Gastroesophageal sphincter (tissue), 4 donors: Measurements from ENCODE around the gene DLGAP3. TPM values are rescaled to one million over a fixed set of nuclear protein-coding genes. Genes with fewer than 3 reads are reported as not detected.

Experiments used
- ATAC-seq: fragments of 150-250 bp; one replicate; pipeline ENCODE4 v1.9.1; 2016; ENCODE audit warnings: mild to moderate bottlenecking, moderate library complexity
- H3K27ac ChIP-seq, 4 donors: fragments of 200-600 bp; sonication (generic) in 3 of 4; 1 replicate in 3 of 4; 2 replicates in 1 of 4; pipeline ENCODE4 v1.5.1; 2016 to 2019
- H3K27me3 ChIP-seq: fragments of 200-600 bp; sonication (generic); one replicate; pipeline ENCODE4 v1.5.1; 2019
- H3K36me3 ChIP-seq, 2 donors: fragments of 200-600 bp; sonication (generic); one replicate each; pipeline ENCODE4 v1.5.1; 2019; ENCODE audit warnings: control low read depth in 1 of 2
- H3K4me1 ChIP-seq, 3 donors: fragments of 200-600 bp; sonication (generic); 1 replicate in 2 of 3; 2 replicates in 1 of 3; pipeline ENCODE4 v1.5.1; 2016 to 2019; ENCODE audit warnings: control low read depth in 2 of 3
- H3K4me3 ChIP-seq, 2 donors: fragments of 200-600 bp; sonication (generic); one replicate each; pipeline ENCODE4 v1.5.1; 2019; ENCODE audit warnings: mild to moderate bottlenecking in 1 of 2, moderate library complexity in 1 of 2
- H3K9me3 ChIP-seq, 3 donors: fragments of 200-600 bp; sonication (generic); one replicate each; pipeline ENCODE4 v1.5.1; 2017 to 2019; ENCODE audit warnings: control low read depth in 2 of 3
- EP300 ChIP-seq: sonication (generic); formaldehyde crosslinking; IDR thresholded peaks from one replicate; pipeline ENCODE4 v1.6.1; 2017; ENCODE audit warnings: antibody characterized with exemption, mild to moderate bottlenecking
- POLR2A ChIP-seq, 2 donors: fragments of 450-650 bp; IDR thresholded peaks; one replicate each; pipeline ENCODE4 v1.6.1; 2017; ENCODE audit warnings: antibody characterized with exemption in 2 of 2, mild to moderate bottlenecking in 2 of 2, moderate library complexity in 1 of 2
- POLR2AphosphoS5 ChIP-seq: sonication (generic); formaldehyde crosslinking; IDR thresholded peaks from one replicate; pipeline ENCODE4 v1.6.1; 2017; ENCODE audit warnings: antibody characterized with exemption
- WGBS, 2 donors: methylation state at CpG; one replicate each; pipeline ENCODE4 v1.1.5; 2018; ENCODE audit warnings: low coverage in 1 of 2; 5-methylcytosine and 5-hydroxymethylcytosine counted together
- total RNA-seq, 4 donors: library from RNA; depleted of rRNA; stranded (reverse); fragments of >200 nt; gene quantifications; one replicate each; pipeline ENCODE4 v1.1.0, GENCODE V29; 2016
- TF ChIP-seq, protein P1 (sequence below), 4 experiments: fragments of 200-600 bp in 2 of 4; fragments of 450-650 bp in 2 of 4; sonication (generic) in 1 of 4; IDR thresholded peaks; one replicate each; pipeline ENCODE4 v1.5.1; 2017 to 2019; ENCODE audit warnings: antibody characterized with exemption in 4 of 4, mild to moderate bottlenecking in 2 of 4, moderate library complexity in 2 of 4

The DLGAP3 gene
- total RNA-seq, 4 donors from 2014 or later: 0.12 to 0.13 TPM; not detected in 2

DNA sequence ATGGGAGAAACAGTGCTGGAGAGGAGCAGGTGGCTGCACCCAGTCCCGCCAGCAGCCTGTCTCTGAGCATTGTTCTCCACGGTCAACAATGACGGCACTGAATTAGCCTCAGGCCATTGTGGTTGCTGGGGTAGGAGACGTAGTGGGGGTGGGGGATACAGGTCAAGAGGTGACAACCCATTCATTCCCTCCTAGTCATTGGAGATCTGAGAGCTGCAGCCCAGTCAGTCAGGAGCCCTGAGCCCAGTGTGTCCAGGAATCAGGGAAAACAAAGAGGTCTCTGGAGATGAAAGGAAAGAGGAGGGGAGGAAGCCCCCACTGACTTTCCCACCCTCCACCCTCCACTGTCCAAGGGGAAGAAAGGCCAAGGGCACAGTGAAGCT is 85.2 kb downstream of the DLGAP3 start:
- Histone ChIP-seq H3K4me1 (peaks cover 0 to 63% (median 0%) of the 10 kb centered on the region in 3 donors), H3K9me3 (no peaks in the 10 kb centered on the region), H3K36me3 (peaks cover 0 to under 1% of the 10 kb centered on the region in 2 donors), H3K27me3 (no peaks in the 10 kb centered on the region), H3K4me3 (no peak overlapping the region), H3K27ac (peak overlapping the region in 1 of 4 donors; percentile 39)
- TF ChIP-seq, protein P1, sequence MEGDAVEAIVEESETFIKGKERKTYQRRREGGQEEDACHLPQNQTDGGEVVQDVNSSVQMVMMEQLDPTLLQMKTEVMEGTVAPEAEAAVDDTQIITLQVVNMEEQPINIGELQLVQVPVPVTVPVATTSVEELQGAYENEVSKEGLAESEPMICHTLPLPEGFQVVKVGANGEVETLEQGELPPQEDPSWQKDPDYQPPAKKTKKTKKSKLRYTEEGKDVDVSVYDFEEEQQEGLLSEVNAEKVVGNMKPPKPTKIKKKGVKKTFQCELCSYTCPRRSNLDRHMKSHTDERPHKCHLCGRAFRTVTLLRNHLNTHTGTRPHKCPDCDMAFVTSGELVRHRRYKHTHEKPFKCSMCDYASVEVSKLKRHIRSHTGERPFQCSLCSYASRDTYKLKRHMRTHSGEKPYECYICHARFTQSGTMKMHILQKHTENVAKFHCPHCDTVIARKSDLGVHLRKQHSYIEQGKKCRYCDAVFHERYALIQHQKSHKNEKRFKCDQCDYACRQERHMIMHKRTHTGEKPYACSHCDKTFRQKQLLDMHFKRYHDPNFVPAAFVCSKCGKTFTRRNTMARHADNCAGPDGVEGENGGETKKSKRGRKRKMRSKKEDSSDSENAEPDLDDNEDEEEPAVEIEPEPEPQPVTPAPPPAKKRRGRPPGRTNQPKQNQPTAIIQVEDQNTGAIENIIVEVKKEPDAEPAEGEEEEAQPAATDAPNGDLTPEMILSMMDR (IDR thresholded peaks at IDR 0.05): no peak
- ATAC-seq: no peak
- WGBS, 2 donors: no CpG with 5 or more reads among the region's 4 CpGs

- Histone ChIP-seq H3K27ac (peak overlapping the region in 2 of 4 donors; percentile 8 to 39), H3K4me1 (peaks cover 0 to 63% (median 0%) of the 10 kb centered on the region in 3 donors), H3K4me3 (no peak overlapping the region), H3K36me3 (no peaks in the 10 kb centered on the region), H3K27me3 (no peaks in the 10 kb centered on the region), H3K9me3 (no peaks in the 10 kb centered on the region)
- TF ChIP-seq, protein P1 (IDR thresholded peaks at IDR 0.05): no peak
- no peak for TF ChIP-seq POLR2AphosphoS5
- TF ChIP-seq EP300: no peak
- TF ChIP-seq POLR2A (IDR thresholded peaks at IDR 0.05): no peak
- no peak for ATAC-seq
- 46 to 48% methylated on average over 5 to 9 of the region's 14 CpGs for WGBS, 2 donors
Measured at GRCh38 chr1:34843392-34844251, 85.8 kb downstream of the DLGAP3 start.

DNA sequence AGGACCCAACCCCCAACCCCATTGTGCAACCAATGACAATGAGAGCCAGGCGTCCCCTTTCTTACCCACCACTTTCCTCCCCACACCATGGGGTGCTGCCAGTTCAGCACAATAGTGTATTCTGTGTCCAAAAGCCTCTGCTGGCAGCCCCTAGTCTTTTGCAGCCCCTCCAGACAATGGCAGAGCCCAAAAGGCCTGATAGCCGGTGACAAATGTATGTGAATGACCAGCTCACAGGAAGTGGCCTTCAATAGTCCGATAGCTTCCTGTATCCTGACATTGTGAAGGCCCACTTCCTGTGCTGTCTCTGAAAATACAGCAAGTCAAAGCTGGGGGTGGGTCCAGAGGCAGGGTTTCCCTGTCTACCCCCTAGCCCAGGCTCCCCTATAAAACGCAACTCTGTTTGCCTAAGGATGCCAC is 86.5 kb downstream of the DLGAP3 start:
- H3K4me3 ChIP-seq: no peak overlapping the region
- H3K27me3 ChIP-seq: no peaks in the 10 kb centered on the region
- H3K27ac ChIP-seq: peak overlapping the region in 2 of 4 donors; percentile 4 to 39
- no peaks in the 10 kb centered on the region for H3K9me3 ChIP-seq
- H3K4me1 ChIP-seq: peaks cover 0 to 60% (median 0%) of the 10 kb centered on the region in 3 donors
- peaks cover 0 to 3% of the 10 kb centered on the region in 2 donors for H3K36me3 ChIP-seq
- peak; percentile 37 for ATAC-seq
- TF ChIP-seq POLR2A (IDR thresholded peaks at IDR 0.05): no peak
- TF ChIP-seq, protein P1 (IDR thresholded peaks at IDR 0.05): no peak
- no peak for TF ChIP-seq POLR2AphosphoS5
- TF ChIP-seq EP300: no peak
- WGBS, 2 donors: 70 to 94% methylated on average over 2 of the region's 4 CpGs

- ATAC-seq: no peak
- Histone ChIP-seq H3K27me3 (no peaks in the 10 kb centered on the region), H3K27ac (no peak overlapping the region), H3K4me3 (no peak overlapping the region), H3K9me3 (no peaks in the 10 kb centered on the region), H3K4me1 (peaks cover 0 to 51% (median 0%) of the 10 kb centered on the region in 3 donors), H3K36me3 (peaks cover 0 to 4% of the 10 kb centered on the region in 2 donors)
- WGBS, 2 donors: 42 to 83% methylated on average over 1 to 2 of the region's 3 CpGs
- TF ChIP-seq POLR2A (IDR thresholded peaks at IDR 0.05) (no peak), EP300 (no peak), POLR2AphosphoS5 (no peak)
- TF ChIP-seq, protein P1 (IDR thresholded peaks at IDR 0.05): no peak
Measured at GRCh38 chr1:34842073-34842472, 87.4 kb downstream of the DLGAP3 start.

GRCh38 chr1:34840426-34840825 is 89.0 kb downstream of the DLGAP3 start:
- WGBS, 2 donors: 100% methylated on average over 1 of the region's 3 CpGs; no CpG with 5 or more reads in 1 of the 2 donors

More at GRCh38 chr1:34840426-34840825, 89.0 kb downstream of the DLGAP3 start:
- H3K27ac ChIP-seq: no peak overlapping the region
- no peaks in the 10 kb centered on the region for H3K9me3 ChIP-seq
- H3K27me3 ChIP-seq: no peaks in the 10 kb centered on the region
- H3K4me1 ChIP-seq: peaks cover 0 to 39% (median 0%) of the 10 kb centered on the region in 3 donors
- H3K36me3 ChIP-seq: peaks cover 0 to 4% of the 10 kb centered on the region in 2 donors
- ATAC-seq: no peak
- H3K4me3 ChIP-seq: no peak overlapping the region
- TF ChIP-seq EP300 (no peak), POLR2A (IDR thresholded peaks at IDR 0.05) (no peak), POLR2AphosphoS5 (no peak)
- TF ChIP-seq, protein P1 (IDR thresholded peaks at IDR 0.05): no peak
